ENCODE measurements around the gene SYCP2.

The SYCP2 gene, protein sequence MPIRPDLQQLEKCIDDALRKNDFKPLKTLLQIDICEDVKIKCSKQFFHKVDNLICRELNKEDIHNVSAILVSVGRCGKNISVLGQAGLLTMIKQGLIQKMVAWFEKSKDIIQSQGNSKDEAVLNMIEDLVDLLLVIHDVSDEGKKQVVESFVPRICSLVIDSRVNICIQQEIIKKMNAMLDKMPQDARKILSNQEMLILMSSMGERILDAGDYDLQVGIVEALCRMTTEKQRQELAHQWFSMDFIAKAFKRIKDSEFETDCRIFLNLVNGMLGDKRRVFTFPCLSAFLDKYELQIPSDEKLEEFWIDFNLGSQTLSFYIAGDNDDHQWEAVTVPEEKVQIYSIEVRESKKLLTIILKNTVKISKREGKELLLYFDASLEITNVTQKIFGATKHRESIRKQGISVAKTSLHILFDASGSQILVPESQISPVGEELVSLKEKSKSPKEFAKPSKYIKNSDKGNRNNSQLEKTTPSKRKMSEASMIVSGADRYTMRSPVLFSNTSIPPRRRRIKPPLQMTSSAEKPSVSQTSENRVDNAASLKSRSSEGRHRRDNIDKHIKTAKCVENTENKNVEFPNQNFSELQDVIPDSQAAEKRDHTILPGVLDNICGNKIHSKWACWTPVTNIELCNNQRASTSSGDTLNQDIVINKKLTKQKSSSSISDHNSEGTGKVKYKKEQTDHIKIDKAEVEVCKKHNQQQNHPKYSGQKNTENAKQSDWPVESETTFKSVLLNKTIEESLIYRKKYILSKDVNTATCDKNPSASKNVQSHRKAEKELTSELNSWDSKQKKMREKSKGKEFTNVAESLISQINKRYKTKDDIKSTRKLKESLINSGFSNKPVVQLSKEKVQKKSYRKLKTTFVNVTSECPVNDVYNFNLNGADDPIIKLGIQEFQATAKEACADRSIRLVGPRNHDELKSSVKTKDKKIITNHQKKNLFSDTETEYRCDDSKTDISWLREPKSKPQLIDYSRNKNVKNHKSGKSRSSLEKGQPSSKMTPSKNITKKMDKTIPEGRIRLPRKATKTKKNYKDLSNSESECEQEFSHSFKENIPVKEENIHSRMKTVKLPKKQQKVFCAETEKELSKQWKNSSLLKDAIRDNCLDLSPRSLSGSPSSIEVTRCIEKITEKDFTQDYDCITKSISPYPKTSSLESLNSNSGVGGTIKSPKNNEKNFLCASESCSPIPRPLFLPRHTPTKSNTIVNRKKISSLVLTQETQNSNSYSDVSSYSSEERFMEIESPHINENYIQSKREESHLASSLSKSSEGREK (N-terminal part only)

DNA sequence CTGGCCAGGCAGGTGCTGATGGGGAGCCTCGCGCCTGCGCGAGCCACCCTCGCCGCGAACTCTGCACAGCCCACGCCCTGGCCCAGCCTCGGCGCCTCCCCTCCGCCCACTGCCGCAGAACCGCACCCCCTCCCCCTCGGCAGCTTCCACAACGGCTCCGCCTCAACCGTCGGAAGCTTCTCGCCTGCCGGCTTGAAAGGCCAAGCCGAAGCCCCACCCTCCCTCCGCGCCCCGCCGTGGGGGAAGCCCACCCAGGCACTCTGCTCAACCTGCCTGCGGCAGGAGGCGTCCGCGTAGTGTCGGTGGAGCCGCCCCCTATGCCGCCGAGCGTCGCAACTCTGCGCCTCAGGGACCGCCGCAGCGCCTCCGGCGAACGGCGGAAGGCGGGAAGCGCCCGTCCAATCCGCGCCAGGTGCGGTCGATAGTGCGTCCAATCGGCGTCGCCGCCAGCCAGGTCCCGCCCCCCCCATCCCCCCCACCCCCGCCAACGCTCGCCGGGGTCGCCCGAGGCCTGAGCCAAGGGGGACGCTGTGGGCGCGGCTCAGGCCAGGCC, at the start of gene SYCP2:
SYCP2 (minus strand) TSS at position 342 of the 553 bp plus-strand sequence. CDS start 11,224 bp downstream, outside the sequence.
- TF ChIP-seq Cebpa-rat (IDR thresholded peaks at IDR 0.05): no peak
- Histone ChIP-seq H4K20me1 (peaks cover 33% of the 10 kb centered on the region), H3K27me3 (0 out of 2 replicates have a peak, but pooled peaks cover 3% of the 10 kb centered on the region), H3K9me3 (peaks cover 12% of the 10 kb centered on the region), H3K4me3 (peak within 1 kb of the TSS; percentile 44; the same call in 1 of the 2 replicates), H3K4me1 (peaks cover 23% of the 10 kb centered on the region), H3K27ac (no peak within 1 kb of the TSS), H3K9ac (no peak within 1 kb of the TSS), H3K4me2 (peak within 1 kb of the TSS; percentile 59), H3K36me3 (peaks cover 15% of the 10 kb centered on the region; the same call in 1 of the 2 replicates)

DNA sequence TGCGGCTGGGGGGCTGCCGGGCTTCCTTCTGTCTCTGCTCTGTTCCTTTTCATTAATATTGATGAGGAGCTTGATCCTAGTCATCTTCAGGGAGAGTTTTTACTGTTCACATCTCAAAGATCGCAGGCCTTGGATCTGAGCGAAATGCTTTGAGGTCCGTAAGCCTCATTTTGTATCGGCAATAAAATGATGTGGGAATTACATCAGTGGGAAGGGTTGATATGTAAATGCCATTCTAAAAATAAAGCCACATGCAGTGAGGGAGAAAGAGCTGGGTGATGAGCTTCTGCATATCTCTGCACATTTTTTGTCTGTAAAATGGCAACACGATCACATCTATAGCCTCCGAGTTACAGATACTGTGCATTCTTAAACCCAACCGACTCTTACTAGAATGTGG, 49.6 kb upstream of the SYCP2 start:
- Histone ChIP-seq H3K4me1 (peaks cover 9% of the 10 kb centered on the region), H3K27me3 (no peaks in the 10 kb centered on the region), H3K4me2 (no peak overlapping the region), H3K4me3 (no peak overlapping the region), H3K9me3 (no peaks in the 10 kb centered on the region), H3K36me3 (no peaks in the 10 kb centered on the region), H3K27ac (no peak overlapping the region), H4K20me1 (no peaks in the 10 kb centered on the region), H3K9ac (no peak overlapping the region)
- TF ChIP-seq Cebpa-rat (IDR thresholded peaks at IDR 0.05): no peak

GRCh38 chr20:59977086-59977485, 43.6 kb upstream of the SYCP2 start:
- Histone ChIP-seq H3K4me3 (no peak overlapping the region), H3K9ac (no peak overlapping the region)
- no peak for TF ChIP-seq Cebpa-rat (IDR thresholded peaks at IDR 0.05)

GRCh38 chr20:59976156-59976782, 42.8 kb upstream of the SYCP2 start:
- Histone ChIP-seq H3K27me3 (no peaks in the 10 kb centered on the region), H3K9me3 (no peaks in the 10 kb centered on the region), H3K4me3 (no peak overlapping the region), H3K4me2 (no peak overlapping the region), H3K36me3 (no peaks in the 10 kb centered on the region), H3K9ac (no peak overlapping the region), H3K27ac (no peak overlapping the region), H3K4me1 (no peaks in the 10 kb centered on the region), H4K20me1 (no peaks in the 10 kb centered on the region)
- no peak for TF ChIP-seq Cebpa-rat (IDR thresholded peaks at IDR 0.05)

More at GRCh38 chr20:59977086-59977485, 43.6 kb upstream of the SYCP2 start:
- H3K36me3 ChIP-seq: no peaks in the 10 kb centered on the region
- no peaks in the 10 kb centered on the region for H4K20me1 ChIP-seq
- H3K9me3 ChIP-seq: no peaks in the 10 kb centered on the region
- no peaks in the 10 kb centered on the region for H3K27me3 ChIP-seq
- H3K4me2 ChIP-seq: no peak overlapping the region
- H3K27ac ChIP-seq: no peak overlapping the region
- no peaks in the 10 kb centered on the region for H3K4me1 ChIP-seq

DNA sequence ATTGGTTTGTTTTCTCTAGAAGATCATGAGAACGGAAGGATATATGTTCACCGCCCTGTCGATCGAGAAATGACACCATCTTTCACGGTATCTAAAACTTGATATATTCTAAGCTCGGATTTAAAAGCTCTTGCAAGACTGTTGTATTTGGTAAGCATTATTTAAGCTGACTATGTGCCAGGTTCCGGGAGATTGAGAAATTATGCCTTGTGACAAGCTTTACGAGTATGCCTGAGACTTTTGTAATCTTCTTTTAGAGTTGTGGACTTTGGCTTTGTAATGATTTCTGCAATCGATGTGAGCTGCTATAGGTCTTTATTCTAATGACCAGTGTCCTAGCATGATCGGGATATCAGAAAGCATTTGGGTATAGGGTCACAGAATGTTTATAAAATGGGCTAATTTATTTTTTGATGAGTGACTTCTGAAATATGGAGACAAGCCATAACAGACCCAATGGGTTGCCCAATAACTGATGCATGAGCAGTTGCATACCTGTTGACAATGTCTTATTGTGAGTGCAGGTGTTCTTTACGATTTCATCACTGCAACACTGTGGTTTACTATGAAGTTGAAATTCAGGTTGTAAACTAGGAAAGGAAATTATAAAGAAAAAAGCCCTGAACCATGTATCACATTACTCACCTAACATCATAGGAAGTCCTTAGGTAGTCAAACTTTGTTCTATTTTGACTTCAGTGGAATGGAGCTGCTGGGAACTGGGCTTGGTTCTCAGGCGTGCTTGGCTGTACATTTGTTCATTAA, 38.8 kb upstream of the SYCP2 start:
- Histone ChIP-seq H3K36me3 (no peaks in the 10 kb centered on the region), H3K9ac (no peak overlapping the region), H3K4me3 (no peak overlapping the region), H4K20me1 (no peaks in the 10 kb centered on the region), H3K4me1 (no peaks in the 10 kb centered on the region), H3K4me2 (no peak overlapping the region), H3K27me3 (no peaks in the 10 kb centered on the region), H3K27ac (no peak overlapping the region), H3K9me3 (no peaks in the 10 kb centered on the region)
- TF ChIP-seq Cebpa-rat (IDR thresholded peaks at IDR 0.05): no peak

- no peaks in the 10 kb centered on the region for H3K9me3 ChIP-seq
- no peak overlapping the region for H3K9ac ChIP-seq
- no peaks in the 10 kb centered on the region for H3K27me3 ChIP-seq
- no peak overlapping the region for H3K4me2 ChIP-seq
- no peaks in the 10 kb centered on the region for H3K4me1 ChIP-seq
- no peak overlapping the region for H3K4me3 ChIP-seq
- TF ChIP-seq Cebpa-rat (IDR thresholded peaks at IDR 0.05): no peak
- no peaks in the 10 kb centered on the region for H4K20me1 ChIP-seq
- no peak overlapping the region for H3K27ac ChIP-seq
- H3K36me3 ChIP-seq: no peaks in the 10 kb centered on the region
Observed at GRCh38 chr20:59971428-59971827, 38.0 kb upstream of the SYCP2 start.

DNA sequence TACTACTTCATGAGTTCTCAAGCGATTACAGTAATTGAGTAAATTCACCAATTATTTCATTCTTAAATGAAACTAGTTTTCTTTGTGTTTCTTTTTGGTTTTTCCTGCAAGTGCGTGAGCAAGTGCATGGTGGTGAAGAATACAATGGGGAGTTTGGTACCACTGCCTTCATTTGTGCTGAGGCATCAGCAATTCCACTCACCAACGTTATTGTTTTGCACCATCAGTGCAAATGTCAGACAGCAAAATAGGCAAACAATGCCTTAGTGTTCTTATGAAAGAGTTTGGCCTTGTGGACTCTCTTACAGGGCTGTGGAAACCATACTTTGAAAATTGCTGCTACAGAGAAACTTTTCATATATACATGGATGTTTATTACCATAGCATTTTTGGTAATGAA, 33.0 kb upstream of the SYCP2 start:
- Histone ChIP-seq H3K4me1 (no peaks in the 10 kb centered on the region), H3K9me3 (no peaks in the 10 kb centered on the region), H3K27ac (no peak overlapping the region), H3K27me3 (no peaks in the 10 kb centered on the region), H3K4me3 (no peak overlapping the region), H3K4me2 (no peak overlapping the region), H4K20me1 (no peaks in the 10 kb centered on the region), H3K9ac (no peak overlapping the region), H3K36me3 (no peaks in the 10 kb centered on the region)
- no peak for TF ChIP-seq Cebpa-rat (IDR thresholded peaks at IDR 0.05)

GRCh38 chr20:59962155-59962554, 28.7 kb upstream of the SYCP2 start:
- no peaks in the 10 kb centered on the region for H3K9me3 ChIP-seq
- no peaks in the 10 kb centered on the region for H3K4me1 ChIP-seq
- H3K4me3 ChIP-seq: no peak overlapping the region
- H3K36me3 ChIP-seq: no peaks in the 10 kb centered on the region
- TF ChIP-seq Cebpa-rat (IDR thresholded peaks at IDR 0.05): no peak
- no peak overlapping the region for H3K9ac ChIP-seq
- H3K4me2 ChIP-seq: no peak overlapping the region
- no peaks in the 10 kb centered on the region for H4K20me1 ChIP-seq
- H3K27ac ChIP-seq: no peak overlapping the region
- no peaks in the 10 kb centered on the region for H3K27me3 ChIP-seq

Measured in BLaER1 (cell line).